Activated CD4-positive, alpha-beta T cell treated with anti-CD3 and anti-CD28 coated beads for 24 hours (primary cell): Measurements from ENCODE around the gene PPIL1.
"Not testable (repeated sequence)": the region's sequence is repeated elsewhere in the genome, so short reads cannot be mapped to it uniquely, and the experiment has no call there.

Source experiments
- DNase-seq, 2 donors: peaks; one replicate each; pipeline ENCODE4 v3.0.0-alpha.2; 2020; ENCODE audit warnings: low read depth in 2 of 2

Gene PPIL1

DNA sequence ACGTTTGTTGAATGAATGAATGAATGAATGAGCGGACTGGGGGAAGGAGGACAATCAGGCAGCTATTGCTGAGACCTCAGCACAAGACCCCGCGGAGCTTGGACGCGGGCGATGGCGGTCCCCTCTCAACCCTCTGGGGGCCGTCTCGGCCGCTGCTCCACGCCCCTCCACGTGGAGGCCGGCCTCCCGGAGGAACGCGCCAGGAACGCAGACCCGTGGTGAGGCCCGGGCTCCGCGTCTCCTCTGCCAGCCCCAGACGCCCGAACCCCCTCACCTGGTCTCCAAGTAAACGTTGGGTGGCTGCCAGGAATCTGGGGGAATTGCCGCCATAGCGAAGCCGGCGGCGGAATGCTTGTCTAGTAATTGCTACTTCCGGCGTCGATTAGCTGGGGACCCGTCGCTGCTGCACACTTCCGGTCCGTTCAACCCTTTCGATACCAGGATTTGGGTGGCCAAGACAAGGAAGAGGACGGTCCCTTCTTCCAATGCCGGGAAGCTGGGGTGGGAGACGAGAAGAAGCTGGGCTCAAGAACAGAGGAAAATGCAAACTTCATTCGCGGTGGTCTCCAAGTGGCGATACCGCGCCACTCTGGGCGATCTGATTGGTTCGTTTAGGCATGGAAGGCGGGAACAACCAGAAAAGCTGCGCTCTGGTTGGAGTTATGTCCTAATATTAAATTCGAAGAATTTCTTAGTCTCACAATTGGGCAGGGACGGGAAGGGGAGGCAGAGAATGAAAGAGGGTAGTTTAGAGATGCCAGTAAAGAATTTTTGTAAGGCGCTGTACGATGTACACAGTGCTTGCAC, at the start of gene PPIL1:
Gene PPIL1 (minus strand): TSS at position 361 of the 807 bp plus-strand sequence. CDS start 31 bp downstream, at position 330.
- DNase-seq, result peak; percentile 64 to 72

DNA sequence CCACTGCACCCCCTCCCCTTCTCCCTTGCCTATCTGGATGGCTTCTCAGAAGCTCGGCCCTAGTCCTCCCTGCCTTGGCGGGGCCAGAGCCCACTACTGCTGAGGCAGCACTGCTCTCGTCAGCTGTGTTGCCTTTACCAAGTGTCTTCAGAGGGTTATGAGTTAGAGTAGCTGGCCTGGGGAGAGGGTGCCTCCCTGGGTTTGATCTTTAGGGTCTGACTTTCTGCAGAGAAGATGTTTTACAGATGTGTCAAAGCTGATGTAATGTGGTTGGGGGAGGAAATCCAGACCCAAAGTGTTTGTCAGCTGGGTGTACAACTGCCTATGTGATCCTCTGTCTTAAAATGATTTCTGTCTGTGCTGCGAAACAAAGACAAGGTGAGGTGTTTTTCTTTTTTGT, 49.5 kb upstream of the PPIL1 start:
- DNase-seq, result no peak

- no peak for DNase-seq
These were observed 45.9 kb upstream of the PPIL1 start for GRCh38 chr6:36920546-36920945.

GRCh38 chr6:36920049-36920448, 45.4 kb upstream of the PPIL1 start:
- no peak for DNase-seq

DNA sequence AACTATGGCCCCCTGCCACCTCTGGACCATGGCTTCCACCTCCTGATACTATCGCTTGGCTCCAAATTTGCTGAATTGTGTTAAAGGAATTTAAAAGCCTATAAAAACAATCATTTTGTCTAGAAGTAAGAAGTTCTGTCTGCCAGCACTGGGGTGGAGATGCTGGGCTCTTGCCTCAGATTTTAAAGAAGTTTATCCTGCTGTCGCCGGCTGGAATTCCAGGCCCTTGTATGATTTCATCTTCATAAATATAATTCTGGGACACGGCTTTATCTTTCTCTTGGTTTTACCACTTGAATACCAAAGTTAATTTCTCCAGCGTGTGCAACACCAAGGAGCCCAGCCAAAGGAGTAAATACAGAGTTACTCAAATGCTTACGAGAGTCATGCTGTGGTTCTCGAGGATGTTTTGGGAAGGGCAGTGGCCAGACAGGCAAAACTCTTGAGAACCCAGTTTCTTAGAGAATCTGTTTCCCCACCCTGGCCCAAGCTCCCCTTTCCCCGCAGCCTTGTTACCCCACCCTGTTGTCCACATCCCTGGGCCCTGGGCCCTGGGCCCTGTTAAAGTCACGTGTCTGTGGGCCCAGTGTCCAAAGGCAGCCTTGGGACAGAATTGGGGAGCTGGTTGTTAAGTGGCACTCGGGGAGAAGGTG, 43.1 kb upstream of the PPIL1 start:
- DNase-seq, result no peak

DNA sequence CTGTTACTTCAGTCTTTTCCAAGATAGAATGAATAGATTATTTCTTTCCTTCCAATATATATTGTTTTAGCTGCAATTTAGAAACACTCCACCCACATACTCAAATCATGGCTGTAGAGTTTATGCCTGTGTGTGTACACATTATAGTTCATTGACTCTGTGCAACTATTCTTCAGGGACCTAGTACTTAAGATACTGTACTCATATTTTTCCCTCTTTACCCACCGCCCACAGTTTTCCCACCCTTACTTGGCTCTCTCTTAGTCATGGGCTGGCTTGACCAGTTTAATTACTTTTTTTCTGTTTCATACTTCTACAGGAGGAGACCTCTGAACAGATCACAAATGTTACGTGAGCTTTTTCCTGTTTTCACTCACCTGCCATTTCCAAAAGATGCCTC, 41.5 kb upstream of the PPIL1 start:
- DNase-seq, result no peak

- no peak for DNase-seq
These were observed 41.0 kb upstream of the PPIL1 start for GRCh38 chr6:36915599-36915998.

GRCh38 chr6:36914227-36914794, 39.7 kb upstream of the PPIL1 start:
- DNase-seq, result no peak

DNA sequence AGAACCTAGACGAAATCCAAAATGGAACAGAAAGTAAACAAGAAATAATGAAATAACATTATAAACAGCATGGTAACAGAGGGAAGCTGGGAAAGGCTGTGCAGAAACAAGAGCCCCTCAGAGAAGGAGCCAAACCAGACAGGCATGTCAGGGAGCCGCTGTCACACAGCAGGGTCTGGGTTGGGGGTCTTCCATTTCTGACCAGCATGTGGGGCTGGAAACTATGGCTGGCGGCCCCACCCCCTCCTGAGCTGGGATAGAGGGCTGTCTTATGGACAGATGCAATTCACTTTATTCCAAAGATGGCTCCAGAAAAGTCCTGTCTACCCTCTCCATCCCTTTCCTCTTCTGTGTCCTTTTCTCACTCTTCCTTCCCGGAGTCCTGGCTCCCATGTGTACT, 38.5 kb upstream of the PPIL1 start:
- no peak for DNase-seq

DNA sequence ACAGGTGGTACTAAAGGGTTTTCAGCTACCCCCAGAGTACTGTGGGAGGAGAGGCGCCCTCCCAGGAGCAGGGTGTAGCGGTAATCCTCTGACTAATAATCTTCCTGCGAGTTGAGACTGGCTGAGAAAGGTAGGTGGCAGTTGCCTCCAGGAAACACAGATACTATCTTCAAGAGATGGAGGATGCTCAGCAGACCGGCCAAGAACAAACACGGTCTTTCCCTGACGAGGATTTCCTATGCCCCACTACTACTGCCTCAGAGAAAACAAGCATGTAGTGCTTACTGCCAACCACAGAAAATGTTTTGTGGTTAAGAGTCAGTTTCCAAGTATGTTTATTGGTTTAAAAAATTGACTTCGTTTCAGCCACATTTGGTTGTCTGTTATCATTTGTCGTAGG, 38.0 kb upstream of the PPIL1 start:
- peak; percentile 26 to 27 for DNase-seq

DNA sequence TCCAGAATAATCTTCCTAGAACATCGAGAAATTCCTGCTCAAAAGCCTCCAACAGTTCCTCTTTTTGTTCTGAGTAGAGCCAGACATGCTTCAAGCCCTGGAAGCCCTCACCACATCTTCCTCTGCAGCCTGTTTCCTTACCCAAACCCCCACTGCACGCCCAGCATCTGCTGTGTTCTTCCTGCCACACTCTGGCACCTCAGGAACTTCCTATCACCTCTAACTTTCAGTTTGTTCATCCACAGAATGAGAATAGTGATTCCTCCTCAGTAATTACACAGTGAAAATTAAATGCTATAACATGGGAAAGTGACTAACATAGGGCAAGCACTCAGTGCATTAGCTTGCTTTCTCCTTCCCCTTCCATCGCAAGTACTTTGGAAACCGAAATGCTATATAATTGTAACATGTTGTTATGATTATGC, 37.4 kb upstream of the PPIL1 start:
- peak in 1 of 2 donors; percentile 18 for DNase-seq

- no peak for DNase-seq
These were observed 34.1 kb upstream of the PPIL1 start for GRCh38 chr6:36908747-36909146.

DNA sequence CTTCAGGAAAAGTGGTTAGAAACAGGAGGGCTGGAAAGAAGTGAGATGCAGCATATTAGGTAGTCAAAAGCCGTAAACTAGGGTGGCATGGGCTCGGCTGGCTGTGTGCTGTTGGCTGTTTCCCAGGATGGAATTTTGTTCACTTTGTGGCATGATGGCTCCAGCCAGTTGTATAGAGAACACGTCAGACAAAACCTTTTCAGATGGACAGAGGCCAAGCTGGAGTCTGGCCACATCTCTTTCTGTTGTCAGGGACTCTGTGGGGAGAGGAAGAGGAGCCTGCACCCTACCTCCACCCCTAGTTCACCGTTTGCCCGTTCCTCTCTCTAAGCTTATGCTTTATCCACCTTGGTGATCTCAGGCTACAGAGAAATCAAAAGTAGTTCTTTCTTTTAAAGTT, 33.2 kb upstream of the PPIL1 start:
- DNase-seq, result no peak

GRCh38 chr6:36906539-36907325, 32.1 kb upstream of the PPIL1 start:
- DNase-seq, result no peak

DNA sequence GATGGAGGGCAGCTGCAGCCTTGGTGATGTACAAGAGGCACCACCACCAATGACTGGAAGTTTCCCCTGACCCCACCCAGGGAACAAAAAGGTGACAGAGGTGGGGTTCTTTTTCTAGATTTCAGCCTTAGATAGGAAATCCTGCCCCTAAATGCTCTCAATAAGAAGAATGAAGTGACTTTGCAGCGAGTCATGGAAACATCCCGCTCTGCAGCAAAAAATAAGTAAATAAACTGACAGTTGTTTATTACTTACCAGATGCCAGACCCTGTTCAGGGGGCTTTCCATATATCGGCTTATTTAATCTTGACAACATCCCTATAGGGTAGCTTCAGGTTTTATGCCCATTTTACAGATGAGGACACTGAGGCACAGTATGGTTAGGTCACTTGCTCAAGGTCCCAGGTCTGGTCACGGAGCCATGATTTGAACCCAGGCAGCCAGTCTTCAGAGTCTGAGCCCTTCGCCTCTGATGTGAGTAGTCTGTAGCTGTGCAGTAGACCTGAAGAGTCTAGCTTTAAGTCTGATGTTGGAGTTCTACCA, 30.3 kb upstream of the PPIL1 start:
- DNase-seq, result no peak

DNA sequence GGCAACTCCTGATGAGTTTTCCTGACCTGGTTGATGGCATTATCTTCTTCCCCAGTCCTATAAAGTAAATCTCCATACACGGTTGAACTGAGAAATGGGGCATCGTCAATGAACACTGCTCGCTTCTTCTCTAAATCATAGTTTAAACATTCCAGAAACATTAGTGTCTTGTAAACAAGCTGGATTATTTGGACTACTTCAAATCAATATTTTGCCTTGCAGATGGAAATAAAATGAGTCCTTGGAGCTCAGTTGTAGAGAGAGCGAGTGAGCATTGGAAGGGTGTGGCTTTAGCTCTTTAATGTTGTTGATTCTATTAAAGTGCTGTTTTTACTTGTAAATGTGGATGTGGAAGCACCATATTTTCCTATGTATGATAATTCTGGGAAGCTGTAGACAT, 29.5 kb upstream of the PPIL1 start:
- DNase-seq, result no peak

DNA sequence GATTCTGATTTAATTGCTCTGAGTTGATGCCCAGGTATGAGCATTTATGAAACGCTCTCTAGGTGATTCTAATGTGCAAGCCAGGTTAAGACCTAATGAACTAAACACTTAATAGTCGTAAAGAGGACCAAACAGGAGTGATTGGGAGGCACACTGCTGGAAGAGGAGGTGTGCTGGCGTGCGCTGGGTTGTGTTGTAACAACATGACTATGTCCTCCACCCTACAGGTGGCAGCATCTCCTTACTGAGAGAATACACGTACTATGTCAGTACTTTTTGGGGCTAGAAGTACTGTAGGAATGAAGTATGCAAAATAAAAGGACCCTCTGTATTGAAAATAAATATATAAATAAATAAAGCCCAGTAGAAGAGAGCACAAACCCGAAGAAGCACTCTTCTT, 23.0 kb upstream of the PPIL1 start:
- DNase-seq, result no peak

DNA sequence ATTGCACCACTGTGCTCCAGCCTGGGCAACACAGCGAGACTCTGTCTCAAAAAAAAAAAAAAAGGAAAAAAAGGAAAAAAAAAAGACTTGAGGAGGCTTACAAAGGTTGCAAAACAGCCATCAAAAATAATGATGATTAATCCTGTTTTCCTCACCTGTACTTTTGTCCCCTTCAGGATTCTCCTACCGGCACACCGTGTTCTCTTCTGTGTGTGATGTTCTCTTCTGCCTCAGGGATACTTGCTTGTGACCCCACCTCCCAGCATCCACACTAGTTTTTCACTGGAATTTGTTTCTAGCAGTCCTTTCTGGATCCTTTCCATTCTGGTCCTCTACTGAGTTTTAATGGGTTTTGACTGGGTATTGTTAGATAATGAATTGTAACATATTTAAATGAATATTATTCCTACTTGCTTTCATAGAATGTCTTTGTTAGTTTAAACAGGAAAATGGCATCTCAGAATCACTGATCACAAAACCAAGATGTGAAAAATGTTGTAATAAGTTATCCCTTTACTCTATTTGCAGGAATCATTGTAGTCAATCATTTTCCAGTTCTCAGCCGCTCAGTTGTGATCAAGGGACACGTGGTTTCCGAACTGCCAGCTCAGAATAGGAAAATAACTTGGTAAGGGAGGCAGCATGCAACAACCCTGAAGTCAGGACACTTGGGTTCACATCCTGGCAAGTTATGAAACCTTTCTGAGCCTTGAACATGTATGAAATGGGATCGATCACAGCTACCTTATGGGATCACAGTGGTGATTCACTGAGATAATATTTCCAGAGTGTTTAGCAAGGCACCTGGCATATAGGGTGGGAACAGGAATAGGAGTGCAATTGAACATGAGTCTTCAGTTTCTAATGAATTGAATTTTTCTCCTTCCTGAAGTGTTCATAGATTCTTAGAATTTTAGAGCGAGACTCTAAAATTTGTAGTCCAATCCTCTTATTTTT, 19.7 kb upstream of the PPIL1 start:
- no peak for DNase-seq

GRCh38 chr6:36891153-36891552, 16.6 kb upstream of the PPIL1 start:
- DNase-seq, result not testable (repeated sequence)

DNA sequence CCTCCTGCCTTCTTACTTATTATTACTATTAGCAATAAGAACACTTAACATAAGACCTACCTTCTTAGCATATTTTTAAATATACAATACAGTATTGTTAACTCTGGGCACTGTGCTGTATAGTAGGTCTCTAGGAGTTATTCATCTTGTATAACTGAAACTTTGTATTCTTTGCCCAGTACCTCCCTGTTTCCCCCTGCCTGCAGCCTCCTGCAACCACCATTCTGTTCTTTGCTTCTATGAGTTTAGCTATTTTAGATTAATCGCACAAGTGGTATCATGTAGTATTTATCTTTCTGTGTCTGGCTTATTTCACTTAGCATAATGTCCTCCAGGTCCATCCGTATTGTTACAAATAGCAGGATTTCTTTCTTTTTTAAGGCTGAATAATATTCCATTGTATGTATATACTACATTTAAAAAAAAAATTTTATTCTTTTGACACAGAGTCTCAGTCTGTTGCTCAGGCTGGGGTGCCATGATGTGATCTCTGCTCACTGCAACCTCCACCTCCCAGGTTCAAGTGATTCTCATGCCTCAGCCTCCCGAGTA, 15.6 kb upstream of the PPIL1 start:
- DNase-seq, result no peak
